Lower leg skin (tissue), 3 donors: Measurements from ENCODE around the gene VPS35L.

Source experiments
- CTCF ChIP-seq, 3 donors: fragments of 450-650 bp; IDR thresholded peaks; one replicate each; pipeline ENCODE4 v1.5.1; 2016; ENCODE audit warnings: antibody characterized with exemption in 3 of 3, mild to moderate bottlenecking in 3 of 3, moderate library complexity in 2 of 3
- POLR2A ChIP-seq, 2 donors: fragments of 450-650 bp; IDR thresholded peaks; one replicate each; pipeline ENCODE4 v1.6.1; 2016 to 2017; ENCODE audit warnings: antibody characterized with exemption in 2 of 2, mild to moderate bottlenecking in 1 of 2, moderate library complexity in 1 of 2

- TF ChIP-seq CTCF (IDR thresholded peaks at IDR 0.05) (no peak), POLR2A (IDR thresholded peaks at IDR 0.05) (no peak)
Observed at GRCh38 chr16:19574615-19575014, 19.1 kb downstream of the VPS35L start.
